NCI-H774 (cell line): Measurements from ENCODE around the gene TOPORS.
"Not testable (repeated sequence)": the region's sequence is repeated elsewhere in the genome, so short reads cannot be mapped to it uniquely, and the experiment has no call there.

ENCODE experiments used
- DNase-seq: peaks from one replicate; lab custom pipeline; 2025; lab: John Stamatoyannopoulos, UW

Gene TOPORS

DNA sequence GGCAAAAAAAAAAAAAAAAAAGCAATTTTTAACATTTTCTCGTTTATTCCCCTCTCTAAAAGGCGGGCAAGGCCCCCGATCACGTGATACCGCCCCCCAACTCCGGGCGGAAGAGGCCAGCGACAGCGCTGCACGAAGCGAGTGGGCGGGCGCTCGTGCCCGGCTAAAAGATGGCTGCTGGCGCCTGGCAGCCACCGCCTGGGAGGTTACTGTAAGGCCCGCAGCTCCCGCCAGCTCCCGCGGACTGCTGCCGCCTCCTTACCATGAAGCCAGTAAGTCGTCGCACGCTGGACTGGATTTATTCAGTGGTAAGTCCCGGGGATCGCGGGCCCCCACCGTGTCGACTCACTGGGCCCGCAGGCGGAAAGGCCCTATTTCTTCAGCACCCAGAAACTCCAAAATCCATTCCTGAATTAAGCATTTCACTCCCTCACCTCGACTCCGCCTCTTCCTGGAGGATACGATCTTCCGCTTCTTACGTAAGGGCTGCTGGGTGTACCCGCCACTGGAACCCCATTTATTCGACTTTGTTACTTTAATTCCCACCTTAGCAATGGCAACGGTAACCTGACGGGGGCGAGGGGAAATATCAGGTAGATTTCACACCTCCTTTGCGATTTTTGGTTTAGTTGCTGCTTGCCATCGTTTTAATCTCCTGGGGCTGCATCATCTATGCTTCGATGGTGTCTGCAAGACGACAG, at the start of gene TOPORS, which contains the start of gene SMIM27:
Gene TOPORS (minus strand): TSS at position 415 of the 701 bp plus-strand sequence. CDS start 150 bp downstream, at position 265.
Gene SMIM27 (plus strand): TSS at position 156 of the 701 bp plus-strand sequence. CDS start 108 bp downstream, at position 264.
- DNase-seq, result peak; percentile 85

DNA sequence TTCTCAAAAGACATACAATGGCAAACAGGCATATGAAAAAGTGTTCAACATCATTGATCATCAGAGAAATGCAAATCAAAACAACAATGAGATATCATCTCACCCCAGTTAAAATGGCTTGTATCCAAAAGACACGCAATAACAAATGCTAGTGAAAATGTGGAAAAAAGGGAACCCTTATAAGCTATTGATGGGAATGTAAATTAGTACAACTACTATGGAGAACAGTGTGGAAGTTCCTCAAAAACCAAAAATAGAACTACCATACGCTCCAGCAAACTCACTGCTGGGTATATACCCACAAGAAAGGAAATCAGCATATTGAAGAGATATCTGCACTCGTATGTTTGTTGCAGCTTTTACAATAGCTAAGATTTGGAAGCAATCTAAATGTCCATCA, 46.6 kb upstream of the TOPORS start:
- DNase-seq, result not testable (repeated sequence)

DNA sequence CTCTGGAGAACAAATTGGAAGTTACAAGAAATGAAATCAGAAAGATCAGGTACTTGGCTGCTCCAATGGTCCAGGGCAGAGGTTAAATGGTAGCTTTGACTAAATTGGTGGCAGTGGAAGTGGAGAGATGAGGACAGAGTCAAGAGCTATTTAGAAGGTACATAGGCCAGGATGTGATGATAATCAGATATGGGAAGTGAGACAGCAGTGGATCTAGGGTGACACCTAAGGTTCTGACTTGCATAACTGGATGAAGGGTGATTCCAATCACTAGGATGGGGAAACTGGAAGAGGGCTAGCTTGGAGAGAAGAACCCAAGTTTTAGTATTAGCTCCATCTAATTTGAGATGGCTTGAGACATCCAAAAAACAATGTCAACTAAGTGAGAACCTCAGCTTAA, 44.5 kb upstream of the TOPORS start:
- DNase-seq, result no peak

DNA sequence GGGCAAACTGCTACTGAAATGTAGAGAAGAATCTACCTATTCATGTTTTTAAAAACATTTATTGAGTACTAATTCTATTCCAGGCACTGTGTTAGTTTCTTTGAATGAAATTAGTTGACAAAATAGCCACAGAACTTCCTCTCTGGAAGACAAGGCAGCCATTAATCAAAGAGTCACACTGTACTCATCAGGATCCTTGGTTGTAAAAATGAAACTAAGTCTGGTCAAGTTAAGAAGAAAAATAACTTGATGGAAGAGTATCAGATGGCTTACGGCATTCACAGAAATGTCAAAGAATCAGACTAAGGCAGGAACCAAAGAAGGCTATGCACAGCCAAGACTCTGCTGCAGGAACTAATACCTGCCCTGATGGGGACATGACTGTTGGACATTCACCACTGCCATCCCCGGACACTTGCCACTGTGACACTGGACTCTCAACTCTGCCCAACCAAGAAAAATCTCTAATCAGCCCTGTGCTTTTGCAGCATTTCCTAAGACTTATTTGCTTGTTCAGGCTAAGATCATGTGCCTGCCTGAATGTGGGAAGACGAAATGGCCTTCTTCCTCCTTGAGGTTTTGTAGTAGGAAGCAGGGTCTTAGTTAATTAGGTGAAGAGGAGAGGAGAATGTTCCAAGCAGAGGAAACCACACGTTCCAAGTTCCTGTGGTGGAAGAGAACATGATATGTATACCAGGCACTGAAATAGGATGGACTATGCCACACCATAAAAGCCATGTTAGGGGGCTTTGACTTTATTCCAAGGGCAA, 43.9 kb upstream of the TOPORS start:
- DNase-seq, result no peak

DNA sequence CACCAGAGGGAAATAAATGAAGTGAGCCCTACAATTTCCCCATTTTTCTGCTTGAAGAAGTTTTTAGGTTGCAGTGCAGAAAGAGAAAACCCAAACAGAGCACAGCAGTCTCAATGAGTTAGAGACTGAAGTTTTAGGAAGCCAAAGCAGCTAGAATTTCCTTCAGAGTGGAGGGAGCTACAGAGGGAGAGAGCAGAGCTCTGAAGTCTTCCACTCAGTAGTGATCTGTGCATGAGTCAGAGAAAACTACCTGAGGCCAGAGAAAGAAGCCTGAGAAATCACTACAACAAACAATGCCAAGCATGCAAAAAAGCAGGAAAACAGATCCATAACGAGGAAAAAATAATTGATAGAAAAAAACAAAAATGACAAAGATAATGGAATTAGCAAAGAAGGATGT, 38.5 kb upstream of the TOPORS start:
- no peak for DNase-seq

DNA sequence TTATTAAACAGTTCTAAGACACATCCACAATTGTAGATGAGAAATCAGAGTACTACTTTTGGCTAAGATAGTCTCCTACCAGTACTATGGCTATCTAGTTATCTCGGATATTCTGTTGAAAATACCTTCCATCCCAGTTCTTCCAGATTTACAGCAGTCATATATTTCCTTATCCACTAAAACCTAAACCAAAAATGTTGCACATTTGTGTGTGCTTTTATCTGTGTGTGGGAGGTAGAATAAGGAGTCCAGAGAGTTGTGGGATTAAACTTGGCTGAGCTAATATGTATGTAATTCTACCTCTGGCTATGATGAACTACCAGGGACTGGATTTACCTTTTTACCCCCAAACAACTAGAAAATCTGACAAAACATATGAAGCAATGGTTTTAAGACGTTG, 38.1 kb upstream of the TOPORS start:
- DNase-seq, result no peak

DNA sequence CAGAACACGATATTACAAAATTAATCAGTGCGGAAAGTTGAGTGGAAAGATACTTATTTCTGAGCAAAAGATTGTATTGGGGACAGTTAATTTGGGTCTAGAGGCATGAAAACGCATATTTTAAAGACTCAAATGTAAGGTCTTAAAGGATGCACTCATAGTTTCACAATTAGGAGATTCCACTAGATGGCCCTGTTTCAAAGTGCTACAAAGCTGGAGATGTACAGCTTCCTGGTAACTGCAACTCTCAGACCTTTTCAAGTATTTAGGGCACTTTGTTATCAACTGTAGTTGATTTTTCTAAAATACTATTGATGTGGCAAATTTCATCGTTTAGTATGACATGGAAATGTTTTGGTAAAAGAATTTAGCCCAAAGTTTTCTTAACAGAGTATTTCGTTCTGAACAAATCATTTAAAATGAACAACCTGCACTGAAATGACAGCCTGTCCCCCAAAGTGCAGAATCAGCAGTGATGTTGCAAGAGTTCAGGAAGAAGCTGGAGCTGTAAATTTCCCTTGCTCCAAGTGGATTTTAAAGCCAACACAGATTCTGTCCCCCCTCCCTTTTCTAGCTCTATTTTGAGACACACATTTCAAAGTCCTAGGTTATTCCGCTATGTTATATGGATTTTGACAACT, 36.8 kb upstream of the TOPORS start:
- no peak for DNase-seq

DNA sequence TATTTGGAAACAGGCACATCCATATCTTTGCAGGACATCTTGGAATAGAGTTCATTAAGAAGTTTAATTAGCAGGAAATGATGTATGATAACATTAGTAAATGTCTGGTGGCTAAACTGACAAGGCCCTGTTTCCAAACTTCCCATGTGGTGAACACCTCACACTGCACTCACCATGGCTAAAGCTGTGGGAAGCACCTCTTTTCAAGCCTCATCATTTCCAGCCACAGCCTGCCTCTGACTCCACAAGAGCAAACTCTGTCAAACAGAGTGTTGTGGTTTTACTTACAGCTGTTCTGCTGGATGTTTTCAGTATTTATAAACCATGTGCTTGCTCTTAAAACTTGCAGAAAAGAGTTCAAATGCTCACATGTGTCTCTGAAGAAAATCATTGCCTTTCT, 35.5 kb upstream of the TOPORS start:
- DNase-seq, result no peak

DNA sequence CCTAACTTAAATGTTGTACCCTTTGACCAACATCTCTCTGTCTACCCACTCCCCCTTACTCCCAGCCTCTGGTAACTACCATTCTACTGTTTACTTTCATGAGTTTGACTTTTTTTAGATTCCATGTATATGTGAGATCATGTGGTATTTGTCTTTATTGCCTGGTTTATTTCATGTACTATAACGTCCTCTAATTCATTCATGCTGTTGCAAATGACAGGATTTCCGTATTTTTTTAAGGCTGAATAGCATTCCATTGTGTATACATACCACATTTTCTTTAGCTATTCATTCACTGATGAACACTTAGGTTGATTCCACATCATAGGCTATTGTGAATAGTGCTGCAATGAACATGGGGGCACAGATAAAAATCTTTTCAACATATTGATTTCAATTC, 32.4 kb upstream of the TOPORS start:
- no peak for DNase-seq

DNA sequence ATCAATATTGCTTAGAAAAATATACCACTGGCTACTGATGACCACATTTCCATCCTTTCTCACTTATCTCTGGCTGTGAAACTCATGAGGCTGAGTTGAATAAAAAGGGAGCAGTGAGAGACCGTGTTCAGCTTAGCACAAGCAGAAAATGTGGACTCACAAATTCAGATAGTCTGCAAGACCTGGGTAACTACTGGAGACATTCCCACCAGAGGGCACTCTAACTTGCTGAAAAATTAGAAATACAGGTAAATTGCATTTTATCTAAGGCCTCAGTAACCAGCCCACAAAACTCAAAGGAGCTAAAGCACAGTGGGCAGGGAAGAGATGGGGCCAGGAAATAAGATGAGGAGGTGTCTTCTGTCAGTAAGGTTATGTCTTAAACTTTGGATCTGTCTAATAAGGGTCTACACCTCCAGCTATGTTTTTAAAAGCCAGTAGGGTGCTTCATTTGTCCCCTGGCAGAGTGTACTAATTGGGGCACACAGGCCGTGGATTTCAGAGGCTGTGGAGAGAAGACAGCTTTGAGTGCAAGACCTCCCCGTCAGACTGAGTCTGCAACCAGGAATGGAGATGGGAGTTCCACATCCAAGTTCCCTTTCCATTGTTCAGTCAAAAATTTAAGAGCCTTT, 29.2 kb upstream of the TOPORS start:
- DNase-seq, result peak; percentile 46

DNA sequence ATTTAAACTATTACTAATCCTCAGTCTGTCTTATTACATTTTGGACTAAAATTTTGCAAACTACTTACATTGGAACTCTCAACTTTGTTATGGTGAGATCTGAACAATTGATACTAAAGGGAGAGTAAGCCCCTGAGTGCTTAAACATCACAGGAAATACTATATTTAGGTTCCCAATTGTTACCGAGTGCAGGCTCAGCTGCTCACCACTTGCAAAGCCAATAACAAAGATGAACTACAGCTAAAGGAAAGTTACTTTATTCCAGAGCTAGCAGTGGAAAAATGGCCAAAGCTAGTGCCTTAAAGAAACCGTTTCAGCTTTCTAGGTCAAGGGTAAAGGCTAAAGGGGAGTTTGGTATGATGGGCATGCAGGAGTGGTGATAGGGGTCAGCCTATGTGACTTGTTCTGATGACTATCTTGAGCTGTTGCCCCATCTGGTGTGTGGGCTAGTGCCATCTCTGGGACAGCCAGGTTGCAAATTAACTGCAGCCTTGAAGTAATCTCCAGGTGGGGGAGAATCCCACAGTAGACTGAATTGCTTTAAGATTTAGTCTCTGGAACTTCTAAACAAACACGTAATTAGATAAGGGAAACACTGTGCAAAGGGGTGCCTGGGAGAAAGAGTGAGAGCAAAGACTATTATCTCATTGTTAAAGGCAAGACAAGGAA, 28.4 kb upstream of the TOPORS start:
- no peak for DNase-seq

DNA sequence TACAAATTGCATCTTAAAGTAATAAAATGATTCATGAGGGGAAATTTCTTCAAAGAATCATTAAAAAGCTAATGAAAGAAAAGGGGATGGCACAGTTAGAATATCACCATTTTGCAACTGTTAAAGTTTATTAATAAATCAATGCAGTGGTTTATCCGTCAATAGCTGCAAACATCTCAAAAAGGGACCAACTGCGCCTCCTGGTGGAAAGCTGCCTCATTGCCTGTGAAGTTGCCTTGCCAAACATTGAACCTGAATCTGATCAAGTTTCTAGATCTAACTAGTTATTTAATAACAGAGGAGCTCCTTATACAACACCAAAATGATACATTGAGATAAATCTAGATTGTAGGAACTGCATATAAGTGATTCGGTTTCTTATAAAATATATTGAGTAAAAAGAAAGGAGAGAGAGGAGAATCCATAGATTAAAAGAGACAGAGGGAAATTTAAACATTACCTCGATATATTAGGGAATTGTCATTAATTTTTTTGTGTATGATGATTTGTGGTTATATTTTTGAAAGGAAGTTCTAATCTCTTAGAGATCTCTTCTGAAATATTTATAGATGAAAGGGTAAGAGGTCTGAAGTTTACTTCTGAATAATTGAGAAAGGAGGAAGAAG, 27.4 kb upstream of the TOPORS start:
- DNase-seq, result peak; percentile 45

DNA sequence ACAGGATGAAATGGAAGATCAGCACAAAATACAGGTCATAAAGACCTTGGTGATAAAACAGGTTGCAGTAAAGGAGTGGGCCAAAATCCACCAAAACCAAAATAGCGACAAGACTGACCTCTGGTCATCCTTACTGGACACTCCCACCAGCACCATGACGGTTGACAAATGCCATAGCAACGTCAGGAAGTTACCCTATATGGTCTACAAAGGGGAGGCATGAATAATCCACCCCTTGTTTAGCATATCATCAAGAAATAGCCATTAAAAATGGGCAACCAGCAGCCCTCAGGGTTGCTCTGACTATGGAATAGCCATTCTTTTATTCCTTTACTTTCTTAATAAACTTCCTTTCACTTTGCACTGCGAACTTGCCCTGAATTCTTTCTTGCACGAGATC, 26.6 kb upstream of the TOPORS start:
- no peak for DNase-seq

DNA sequence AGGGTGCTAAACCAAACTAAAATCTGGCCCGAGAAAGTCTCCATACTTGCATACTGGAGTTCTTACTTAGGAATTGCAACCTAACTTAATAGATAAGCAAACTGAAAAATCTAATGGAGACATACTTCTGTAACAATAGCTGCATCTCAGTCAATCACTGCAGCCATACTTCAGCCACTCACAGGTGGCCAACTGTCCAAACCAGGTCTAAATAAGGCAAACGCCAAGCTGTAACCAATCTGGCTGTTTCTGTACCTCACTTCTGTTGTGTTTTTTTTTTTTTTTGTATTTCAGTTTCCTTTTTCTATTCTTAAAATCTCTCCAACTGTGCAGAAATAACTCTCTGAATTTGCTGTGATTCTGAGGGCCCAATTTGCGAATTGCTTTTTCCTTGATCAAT, 24.9 kb upstream of the TOPORS start:
- no peak for DNase-seq

DNA sequence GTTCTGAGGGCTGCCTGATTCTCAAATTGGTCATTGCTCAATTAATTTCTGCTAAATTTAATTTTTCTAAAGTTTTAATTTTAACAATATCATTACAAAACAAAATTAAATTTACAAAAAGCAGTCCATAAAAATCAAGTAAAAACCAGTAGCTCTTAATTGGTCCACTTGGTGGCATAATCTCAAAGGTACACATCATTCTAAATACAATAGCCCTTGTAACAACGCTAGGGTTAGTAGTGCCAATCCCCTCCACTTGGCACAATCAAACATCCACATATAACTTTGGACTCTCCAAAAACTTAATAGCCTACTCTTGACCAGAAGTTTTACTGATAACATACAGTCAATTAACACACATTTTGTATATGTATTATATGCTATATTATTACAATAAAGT, 22.5 kb upstream of the TOPORS start:
- no peak for DNase-seq

DNA sequence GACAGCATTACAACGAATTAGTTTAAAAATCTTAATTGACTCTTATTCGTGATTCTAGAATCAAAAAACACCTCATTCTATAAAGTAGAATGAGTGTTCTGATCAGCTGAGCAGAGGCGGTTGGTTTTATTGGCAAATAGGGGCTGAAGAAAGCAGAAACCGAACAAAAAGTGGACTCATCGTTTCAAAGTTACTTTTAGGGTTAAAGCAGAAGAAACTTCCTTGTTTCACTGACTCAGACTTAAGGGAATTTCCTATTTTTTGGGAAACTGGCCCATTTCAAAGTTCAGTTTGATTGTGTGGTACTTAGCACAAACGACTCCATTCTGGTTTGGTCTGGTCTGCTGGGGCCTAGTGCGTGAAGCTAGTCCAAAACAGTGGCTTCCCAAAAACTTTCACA, 21.4 kb upstream of the TOPORS start:
- no peak for DNase-seq

DNA sequence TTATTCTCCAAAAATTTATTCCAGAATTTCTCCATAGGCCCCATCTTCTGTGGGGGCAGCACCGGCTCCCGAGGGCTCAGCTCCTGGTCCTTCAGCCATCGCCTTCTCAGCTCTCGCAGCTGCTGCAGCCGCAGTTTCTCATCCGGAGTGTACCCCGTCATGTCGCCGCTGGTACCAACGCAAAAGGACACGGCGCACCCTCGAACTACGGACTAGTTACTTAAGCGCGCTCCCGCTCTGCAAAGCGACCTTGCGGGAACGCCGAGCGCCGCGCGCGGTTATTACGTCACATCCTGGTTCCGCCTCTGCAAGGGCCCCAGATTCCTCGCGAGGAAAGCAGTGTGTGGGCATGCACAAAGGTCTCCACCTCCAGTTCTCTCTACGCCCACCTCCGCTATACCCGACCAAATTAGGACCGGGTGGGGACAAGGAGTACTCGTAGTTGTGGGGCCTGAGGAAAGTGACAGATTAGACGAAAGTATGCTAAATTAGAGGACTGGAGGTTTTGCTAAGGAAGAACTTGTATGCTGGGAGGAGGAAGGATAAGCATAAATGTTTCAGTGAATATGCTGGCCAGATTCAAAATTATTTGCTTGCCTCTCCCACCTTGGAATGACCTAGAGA, 20.6 kb upstream of the TOPORS start, which contains the start of gene NDUFB6:
Gene NDUFB6 (minus strand): TSS at position 260 of the 624 bp plus-strand sequence. CDS start 99 bp downstream, at position 161.
- peak; percentile 87 for DNase-seq

DNA sequence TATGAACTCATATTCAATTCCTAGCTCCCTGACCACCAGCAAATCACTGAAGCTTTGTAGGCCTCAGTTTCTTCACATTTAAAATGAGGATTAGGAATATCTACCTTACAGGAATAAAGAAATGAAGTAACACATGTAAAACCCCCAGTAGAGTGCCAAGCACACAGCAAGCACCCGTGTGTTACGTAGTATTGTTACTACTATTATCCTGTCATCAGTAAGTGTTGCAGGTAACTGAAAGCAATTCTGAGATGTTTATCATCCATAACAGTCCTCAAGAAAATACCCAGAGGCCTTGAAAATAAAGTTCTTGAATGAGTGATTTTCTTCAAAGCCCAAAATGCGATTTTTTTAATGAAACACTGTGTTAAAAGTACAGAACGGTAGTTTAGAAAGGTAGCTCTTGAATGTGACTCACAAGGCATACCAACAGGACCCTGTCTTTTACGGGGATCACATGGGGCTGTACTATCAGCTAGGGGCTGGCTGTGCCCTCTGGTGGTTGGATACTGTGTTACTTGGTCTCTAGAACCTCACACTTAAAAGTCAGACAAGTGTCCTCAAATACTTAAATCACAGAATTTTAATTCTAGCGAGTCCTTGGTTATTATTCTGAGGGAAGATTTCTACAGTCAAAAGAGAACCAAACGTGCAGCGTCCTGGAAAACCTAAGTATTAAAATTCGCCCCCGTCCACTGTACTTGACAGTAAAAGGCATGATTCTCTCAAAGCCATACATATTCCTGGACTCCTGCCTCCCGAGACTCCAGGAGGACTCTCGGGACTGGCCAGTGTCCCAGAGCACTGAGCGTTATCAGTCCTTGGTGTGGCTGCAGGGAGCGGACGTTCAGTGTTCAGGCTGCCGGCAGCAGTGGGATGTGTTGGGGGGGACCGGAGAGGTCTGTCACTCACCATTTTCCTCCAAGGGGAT, 19.8 kb upstream of the TOPORS start:
- DNase-seq, result peak; percentile 27

DNA sequence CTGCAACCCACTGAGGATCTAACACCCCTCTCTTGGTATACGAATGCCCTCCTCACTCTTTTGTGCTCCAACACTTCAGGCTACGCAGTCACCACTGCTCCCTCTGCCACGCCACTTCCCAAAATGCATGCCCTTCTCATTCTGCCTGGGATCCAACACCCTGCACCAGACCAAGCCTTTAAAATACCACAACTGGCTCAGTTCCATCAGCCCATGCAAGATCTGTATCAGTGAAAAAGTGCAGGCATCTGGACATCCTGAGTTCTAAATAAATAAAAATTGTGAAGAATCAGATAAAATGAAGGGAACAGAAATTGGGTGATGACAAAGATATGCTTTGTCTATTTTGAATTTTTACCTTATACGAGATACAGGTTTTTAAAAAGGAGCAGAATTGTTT, 17.9 kb upstream of the TOPORS start:
- no peak for DNase-seq

DNA sequence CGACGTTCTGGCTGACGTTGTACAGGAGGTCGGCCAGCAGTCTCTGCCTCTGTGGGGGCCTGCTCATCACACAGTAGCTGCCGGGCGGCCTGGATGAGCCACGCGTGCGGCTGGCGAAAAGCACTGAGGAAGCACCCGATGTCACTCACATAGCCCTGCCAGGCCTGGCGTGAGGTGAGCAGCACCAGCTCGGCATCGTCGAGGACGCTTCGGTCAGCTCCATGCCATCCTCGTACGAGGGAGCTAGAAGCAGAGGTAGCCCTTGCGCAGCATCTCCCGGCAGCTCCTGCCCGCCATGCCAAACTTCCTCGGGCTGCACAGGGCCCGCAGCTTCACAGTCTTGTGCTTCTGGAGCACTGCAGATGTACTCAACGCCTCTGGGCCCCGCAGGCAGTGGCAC, 14.4 kb upstream of the TOPORS start:
- DNase-seq, result no peak
